K562 (cell line): ENCODE data around the gene CDC26. TPM values are rescaled to one million over a fixed set of nuclear protein-coding genes. Genes with fewer than 3 reads are reported as not detected.
A peak's percentile ranks its signal among the peaks of the same experiment; 100 is the strongest.

Source experiments
- ATAC-seq: fragments of 200-7000 bp; cut with Tn5 transposase; 3 replicates; pipeline ENCODE4 v1.9.1; 2020; ENCODE audit warnings: moderate library complexity
- BruUV-seq: library from RNA; stranded (reverse); fragments of 400-500 nt; replicated peaks from 2 replicates; lab custom pipeline; 2021; lab: Mats Ljungman, UMichigan
- CTCF ChIA-PET: fragments of 300-600 bp; formaldehyde crosslinking; extraction: SDS; loops from one replicate; lab custom pipeline; 2021; ENCODE audit warnings: low intra/inter-chr PET ratio; lab: Yijun Ruan, JAX
- POLR2A ChIA-PET: fragments of 300-600, 350-650 bp; sonication (Branson Sonifier 250); formaldehyde crosslinking; extraction: SDS; loops from one replicate; lab custom pipeline; 2021; ENCODE audit warnings: antibody characterized with exemption, inconsistent platforms; lab: Yijun Ruan, JAX
- DNase-seq, 4 experiments: peaks; one replicate each; pipeline versions ENCODE4 v3.0.0 to v3.0.0-alpha.2; 2011 to 2018; ENCODE audit warnings: low spot score in 3 of 4, mixed read lengths in 3 of 4; ENCODE audit errors: extremely low read depth in 1 of 4
- FAIRE-seq: peaks from 2 replicates; lab custom pipeline; 2011; peaks lifted over from hg19 to GRCh38; lab: Jason Lieb, UNC
- H2AFZ ChIP-seq: 2 replicates; pipeline ENCODE4 v1.6.0; 2011; ENCODE audit warnings: low read depth, low read length, control low read depth, inconsistent platforms
- H3K27ac ChIP-seq: fragments of 200-600 bp; 3 replicates; pipeline ENCODE4 v1.8.0; 2011; ENCODE audit warnings: low read depth, mild to moderate bottlenecking, control low read depth, inconsistent platforms, low read length, moderate library complexity, mixed read lengths; ENCODE audit errors: extremely low read depth
- H3K27me3 ChIP-seq, 2 experiments: fragments of 300-600 bp in 1 of 2; 2 replicates in 1 of 2; 3 replicates in 1 of 2; pipeline versions ENCODE4 v1.6.0 to v1.8.0; 2011; ENCODE audit warnings: inconsistent platforms in 2 of 2, low read length in 2 of 2, mild to moderate bottlenecking in 1 of 2, mixed read lengths in 1 of 2, moderate library complexity in 1 of 2; ENCODE audit not compliant: control insufficient read depth in 2 of 2, insufficient read depth in 2 of 2
- H3K36me3 ChIP-seq: fragments of 300-600 bp; 3 replicates; pipeline ENCODE4 v1.8.0; 2011; ENCODE audit warnings: mild to moderate bottlenecking, low read length, inconsistent platforms; ENCODE audit not compliant: control insufficient read depth, insufficient read depth
- H3K4me1 ChIP-seq, 2 experiments: fragments of 200-600 bp in 1 of 2; replicated peaks in 1 of 2; 2 replicates in 1 of 2; 3 replicates in 1 of 2; pipeline versions ENCODE4 v1.5.1 to v1.8.0; 2011; ENCODE audit warnings: inconsistent platforms in 2 of 2, low read length in 2 of 2, mild to moderate bottlenecking in 1 of 2, mixed read lengths in 1 of 2, moderate library complexity in 1 of 2; ENCODE audit not compliant: control insufficient read depth in 2 of 2, insufficient read depth in 2 of 2
- H3K4me2 ChIP-seq: 2 replicates; pipeline ENCODE4 v1.6.1; 2011; ENCODE audit warnings: low read length, control low read depth, inconsistent platforms, mixed read lengths; ENCODE audit not compliant: insufficient read depth
- H3K4me3 ChIP-seq: fragments of 200-600 bp; sonication (generic), shearing (Covaris generic); 2 replicates; pipeline ENCODE4 v1.5.1; 2016; ENCODE audit warnings: control low read depth, inconsistent platforms
- H3K79me2 ChIP-seq: fragments of 200-600 bp; 3 replicates; pipeline ENCODE4 v1.8.0; 2011; ENCODE audit warnings: low read length, inconsistent platforms; ENCODE audit not compliant: control insufficient read depth, insufficient read depth
- H3K9ac ChIP-seq, 2 experiments: 2 replicates each; pipeline versions ENCODE4 v1.6.0 to v1.6.1; 2011; ENCODE audit warnings: low read depth in 2 of 2, low read length in 2 of 2, control low read depth in 1 of 2, inconsistent platforms in 1 of 2, mild to moderate bottlenecking in 1 of 2, mixed read lengths in 1 of 2; ENCODE audit not compliant: insufficient read depth in 1 of 2
- H3K9me1 ChIP-seq: one replicate; pipeline ENCODE4 v1.6.0; 2011; ENCODE audit warnings: inconsistent platforms, mild to moderate bottlenecking, low read length, moderate library complexity; ENCODE audit not compliant: control insufficient read depth, insufficient read depth
- H3K9me3 ChIP-seq: replicated peaks from 2 replicates; pipeline ENCODE4 v1.5.1; 2011; ENCODE audit warnings: low read depth, low read length, inconsistent platforms; ENCODE audit not compliant: control insufficient read depth, insufficient read depth
- H4K20me1 ChIP-seq: replicated peaks from 2 replicates; pipeline ENCODE4 v1.6.1; 2011; ENCODE audit warnings: low read length, inconsistent platforms, mixed read lengths; ENCODE audit not compliant: control insufficient read depth, insufficient read depth
- FOSL1 ChIP-seq: fragments of 200-800 bp; sonication (Bioruptor generic); conservative IDR thresholded peaks from 2 replicates; pipeline ENCODE4 v1.6.1; 2016; ENCODE audit warnings: missing genetic modification characterization, missing compliant biosample characterization
- FOXK2 ChIP-seq, 2 experiments: fragments of 450-650 bp; IDR thresholded peaks in 1 of 2; conservative IDR thresholded peaks in 1 of 2; 2 replicates each; pipeline ENCODE4 v1.6.1; 2016; ENCODE audit warnings: low read depth in 2 of 2, mild to moderate bottlenecking in 1 of 2
- L3MBTL2 ChIP-seq: fragments of 450-650 bp; IDR thresholded peaks from 2 replicates; pipeline ENCODE4 v1.6.1; 2016; ENCODE audit warnings: mild to moderate bottlenecking, moderate library complexity
- RB1 ChIP-seq: fragments of 450-650 bp; IDR thresholded peaks from 2 replicates; pipeline ENCODE4 v1.6.1; 2017; ENCODE audit warnings: low read depth, mild to moderate bottlenecking
- RBM22 ChIP-seq: fragments of 200-400 bp; formaldehyde crosslinking; IDR thresholded peaks from 2 replicates; pipeline ENCODE4 v1.6.1; 2018; ENCODE audit warnings: low read length, low read depth; ENCODE audit not compliant: poor library complexity, severe bottlenecking
- RERE ChIP-seq: sonication (generic); formaldehyde crosslinking; IDR thresholded peaks from 2 replicates; pipeline ENCODE4 v1.8.0; 2023; ENCODE audit warnings: missing genetic modification reagents, mild to moderate bottlenecking, borderline replicate concordance
- U2AF2 ChIP-seq: fragments of 200-400 bp; formaldehyde crosslinking; optimal IDR thresholded peaks from 2 replicates; pipeline ENCODE3; 2017; ENCODE audit warnings: low read depth, mild to moderate bottlenecking, low read length
- USF2 ChIP-seq: sonication (generic); formaldehyde crosslinking; IDR thresholded peaks from 2 replicates; pipeline ENCODE4 v1.5.0; 2020; ENCODE audit warnings: missing genetic modification reagents
- ZFX ChIP-seq: sonication (generic); formaldehyde crosslinking; IDR thresholded peaks from 2 replicates; pipeline ENCODE4 v1.8.0; 2022; ENCODE audit warnings: mild to moderate bottlenecking, missing genetic modification reagents, moderate library complexity
- ZKSCAN8 ChIP-seq: fragments of 200-800 bp; sonication (Bioruptor generic); IDR thresholded peaks from 2 replicates; pipeline ENCODE4 v1.6.1; 2016; ENCODE audit warnings: missing genetic modification characterization, missing compliant biosample characterization
- ZNF253 ChIP-seq: fragments of 250-450 bp; sonication (Bioruptor Pico); conservative IDR thresholded peaks from 2 replicates; pipeline ENCODE4 v1.6.1; 2021; ENCODE audit warnings: mild to moderate bottlenecking
- ZNF644 ChIP-seq: fragments of 200-800 bp; sonication (Bioruptor generic); IDR thresholded peaks from 2 replicates; pipeline ENCODE4 v1.6.1; 2016; ENCODE audit warnings: low read depth, missing genetic modification characterization, missing compliant biosample characterization
- ZNF830 ChIP-seq: fragments of 250-450 bp; sonication (Bioruptor Pico); IDR thresholded peaks from 2 replicates; pipeline ENCODE4 v1.5.0; 2021; ENCODE audit warnings: mild to moderate bottlenecking
- WGBS: fragments of 100-300 bp; shearing (Covaris generic); methylation state at CpG from one replicate; pipeline ENCODE4 v1.1.6; 2016; ENCODE audit warnings: low coverage, mixed read lengths; ENCODE audit not compliant: insufficient coverage; ENCODE audit errors: missing lambda C conversion rate; 5-methylcytosine and 5-hydroxymethylcytosine counted together
- in situ Hi-C: fragments of 300-500 bp; cut with MboI; formaldehyde crosslinking; loops from 4 replicates; pipeline ENCODE4 v1.15.0; 2018; ENCODE audit warnings: inconsistent platforms, mixed read lengths
- intact Hi-C: fragments of 100-400 bp; cut with micrococcal nuclease; formaldehyde crosslinking; loops from 2 replicates; pipeline ENCODE4 v1.14.2; 2022
- polyA plus RNA-seq, 8 experiments: library from polyadenylated mRNA; depleted of rRNA in 4 of 8; stranded (reverse) in 5 of 8; unstranded in 3 of 8; fragments of >200 nt; fragmentation: Nextera tagmentation in 2 of 8; fragmentation: Illumina TruSeq in 1 of 8; extraction: Ambion mirVana in 2 of 8; extraction: Trizol in 1 of 8; gene quantifications; 2 replicates each; pipeline versions ENCODE4 v1.2.1 to v1.2.3, GENCODE V29; 2011 to 2014; ENCODE audit warnings: inconsistent platforms in 1 of 8, missing spikeins in 1 of 8
- total RNA-seq, 7 experiments: library from RNA; depleted of rRNA in 6 of 7; stranded (reverse); fragments of >200 nt in 6 of 7; fragmentation: Illumina TruSeq in 2 of 7; extraction: Trizol in 2 of 7; gene quantifications; 2 replicates each; pipeline versions ENCODE4 v1.2.1 to v1.2.3, GENCODE V29; 2011 to 2021; ENCODE audit warnings: low replicate concordance in 1 of 7

Gene CDC26
- total and polyA plus RNA-seq, 9 of the 15 experiments (the other 6 are each of a cell fraction or from before 2014, with no cell fraction given) = 33.0 to 147 (median 60.0) TPM

GRCh38 chr9:113228130-113228665, 47.2 kb downstream of the CDC26 start (continued):
- peak; percentile 22; the same call in 1 of the 2 replicates for TF ChIP-seq USF2 (CRISPR knock-in tag)
- no peak for TF ChIP-seq ZNF253 (CRISPR knock-in tag)
- TF ChIP-seq L3MBTL2 = peak; percentile 84
- TF ChIP-seq RBM22 = no peak
- TF ChIP-seq ZFX (CRISPR knock-in tag) = no peak
- TF ChIP-seq, all 486 proteins: peak for 30

GRCh38 chr9:113227436-113227835, 47.9 kb downstream of the CDC26 start:
- no TSS peak for BruUV-seq
- Histone ChIP-seq H3K9me3 (no peaks in the 10 kb centered on the region), H3K27me3 (no peaks in the 10 kb centered on the region), H3K4me2 (no peak overlapping the region), H3K36me3 (peaks cover 17% of the 10 kb centered on the region; the same call in 2 of the 3 replicates), H3K9me1 (no peaks in the 10 kb centered on the region), H3K4me1 (peaks cover 6 to 42% of the 10 kb centered on the region in 2 experiments; a peak in 4 of 5 replicates), H4K20me1 (0 out of 2 replicates have a peak, but pooled peaks cover 2% of the 10 kb centered on the region), H3K79me2 (peaks cover 51% of the 10 kb centered on the region), H3K27ac (no peak overlapping the region), H2AFZ (no peak overlapping the region), H3K4me3 (no peak overlapping the region), H3K9ac (no peak overlapping the region)
- POLR2A ChIA-PET = interaction anchor here (1.1 to 1.2 kb wide), 2 partner anchors 8 to 12 kb away, joined by 4 to 6 read pairs; no protein-coding TSS in a partner anchor
- CTCF ChIA-PET = no interaction called here
- WGBS = 75% methylated on average over 1 of the region's 1 CpG
- in situ Hi-C loops = no loop called here
- FAIRE-seq (no peak), DNase-seq (no peak), ATAC-seq (no peak)
- no peak for TF ChIP-seq ZNF644 (tag)
- no peak for TF ChIP-seq U2AF2
- TF ChIP-seq ZKSCAN8 (CRISPR knock-in tag) = no peak
- no peak for TF ChIP-seq RERE (CRISPR knock-in tag)
- no peak for TF ChIP-seq FOSL1 (tag)
- no peak for TF ChIP-seq ZNF830 (CRISPR knock-in tag)
- no peak for TF ChIP-seq FOXK2 (conservative IDR thresholded peaks at IDR 0.05 in 1 of 2, IDR thresholded peaks at IDR 0.05 in 1 of 2; ENCODE audit: low read depth in 2 of 2)
- TF ChIP-seq RB1 = no peak
- intact Hi-C loops = no loop called here
